Mononuclear cell (primary cell): ENCODE data around the gene SPAG6. TPM values are rescaled to one million over a fixed set of nuclear protein-coding genes. Genes with fewer than 3 reads are reported as not detected.

Experiments
- H3K27me3 ChIP-seq: 2 replicates; pipeline ENCODE4 v1.6.0; 2011; ENCODE audit warnings: low read length, control low read depth; ENCODE audit not compliant: insufficient read depth
- H3K4me1 ChIP-seq: 2 replicates; pipeline ENCODE4 v1.5.1; 2011; ENCODE audit warnings: mild to moderate bottlenecking, low read length, control low read depth; ENCODE audit not compliant: insufficient read depth
- H3K4me3 ChIP-seq: 2 replicates; pipeline ENCODE4 v1.5.1; 2011; ENCODE audit warnings: mild to moderate bottlenecking, low read length, moderate library complexity
- H3K9me3 ChIP-seq: 2 replicates; pipeline ENCODE4 v1.5.1; 2011; ENCODE audit warnings: low read depth, mild to moderate bottlenecking, control low read depth, low read length
- total RNA-seq: library from RNA; depleted of rRNA; stranded (reverse); fragments of >200 nt; gene quantifications from one replicate; pipeline ENCODE4 v1.2.3, GENCODE V29; 2012

The SPAG6 gene
- total RNA-seq, 1 donor: not detected

DNA sequence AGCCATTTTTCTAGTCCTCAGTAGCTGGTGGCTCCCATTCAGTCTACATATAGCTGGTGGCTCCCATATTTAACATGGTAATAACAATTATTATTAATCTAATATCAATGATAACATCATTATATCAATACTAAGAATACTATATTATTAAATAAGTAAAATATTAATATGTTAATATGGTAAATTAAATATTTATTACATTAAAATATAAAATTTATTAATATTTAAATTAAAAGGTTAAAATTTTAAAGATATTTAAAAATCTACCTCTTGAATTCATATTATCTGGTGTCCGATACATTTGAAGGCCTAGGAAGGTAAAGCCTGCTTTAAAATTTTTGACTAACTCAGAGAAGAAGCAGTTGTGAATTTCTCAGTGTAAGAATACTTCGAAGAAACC lies 69.8 kb downstream of the SPAG6 start:
- Histone ChIP-seq H3K9me3 (no peaks in the 10 kb centered on the region), H3K4me3 (no peak overlapping the region), H3K27me3 (no peaks in the 10 kb centered on the region), H3K4me1 (no peaks in the 10 kb centered on the region)

DNA sequence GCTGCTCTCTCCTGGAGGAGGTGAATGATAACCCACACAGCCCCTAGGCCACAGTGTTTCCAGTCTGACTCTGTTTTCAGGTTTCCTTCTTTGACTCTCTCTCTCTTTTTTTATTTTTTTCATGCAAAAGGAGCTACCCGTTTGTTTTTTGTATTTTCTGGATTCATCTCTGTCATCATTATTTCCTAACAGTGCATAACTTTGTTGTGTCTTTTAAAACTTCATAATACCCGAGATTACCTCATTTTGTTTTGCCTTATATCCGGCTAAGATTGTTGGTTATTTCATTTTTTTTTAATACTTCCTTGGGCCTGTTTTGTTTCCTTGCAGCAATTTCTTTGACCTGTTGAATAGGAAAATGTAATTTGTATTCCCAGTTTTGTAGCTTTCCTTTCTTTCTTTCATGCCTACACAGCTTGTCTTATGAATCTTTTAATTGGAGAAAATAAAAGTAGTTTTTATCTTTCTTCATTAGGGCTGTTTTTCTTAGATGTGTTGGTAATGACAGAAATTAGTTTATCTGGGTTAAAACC lies 72.5 kb downstream of the SPAG6 start:
- H3K4me3 ChIP-seq: no peak overlapping the region
- no peaks in the 10 kb centered on the region for H3K4me1 ChIP-seq
- H3K27me3 ChIP-seq: no peaks in the 10 kb centered on the region
- H3K9me3 ChIP-seq: no peaks in the 10 kb centered on the region

DNA sequence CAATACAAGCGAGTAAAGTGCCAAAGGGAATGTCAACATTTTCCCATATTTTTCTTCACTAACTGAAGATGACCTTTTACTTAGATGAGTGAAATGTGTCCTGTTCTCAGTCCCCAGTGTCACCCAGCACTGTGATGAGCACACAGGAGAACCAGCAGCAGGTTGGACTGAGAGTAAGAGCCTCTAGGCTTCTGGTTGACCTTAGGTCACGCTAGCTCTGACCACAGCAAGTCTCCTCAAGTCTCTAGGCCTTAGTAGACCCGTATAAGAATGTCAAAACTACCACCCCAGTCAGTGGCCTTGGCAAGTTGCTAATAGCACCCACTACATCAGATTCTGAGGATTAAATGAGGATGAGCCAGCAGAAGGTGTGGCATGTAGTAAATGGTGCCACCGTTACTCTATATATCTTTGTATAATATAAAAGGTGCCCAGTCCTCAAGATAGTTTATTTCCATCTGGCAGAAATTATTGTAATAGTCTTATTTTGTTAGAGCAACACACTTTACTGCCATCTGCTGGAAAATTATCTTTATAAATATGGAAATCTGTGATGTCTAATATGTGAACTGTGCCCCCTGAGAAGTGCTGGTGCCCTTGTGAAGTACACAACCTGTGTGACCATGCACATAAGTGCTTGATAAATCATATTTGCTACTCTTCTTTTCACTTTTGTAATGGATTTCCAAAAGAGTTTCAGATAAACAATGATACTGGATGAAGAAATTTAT lies 75.7 kb downstream of the SPAG6 start:
- H3K4me3 ChIP-seq: no peak overlapping the region
- H3K27me3 ChIP-seq: no peaks in the 10 kb centered on the region
- H3K9me3 ChIP-seq: no peaks in the 10 kb centered on the region
- H3K4me1 ChIP-seq: no peaks in the 10 kb centered on the region

DNA sequence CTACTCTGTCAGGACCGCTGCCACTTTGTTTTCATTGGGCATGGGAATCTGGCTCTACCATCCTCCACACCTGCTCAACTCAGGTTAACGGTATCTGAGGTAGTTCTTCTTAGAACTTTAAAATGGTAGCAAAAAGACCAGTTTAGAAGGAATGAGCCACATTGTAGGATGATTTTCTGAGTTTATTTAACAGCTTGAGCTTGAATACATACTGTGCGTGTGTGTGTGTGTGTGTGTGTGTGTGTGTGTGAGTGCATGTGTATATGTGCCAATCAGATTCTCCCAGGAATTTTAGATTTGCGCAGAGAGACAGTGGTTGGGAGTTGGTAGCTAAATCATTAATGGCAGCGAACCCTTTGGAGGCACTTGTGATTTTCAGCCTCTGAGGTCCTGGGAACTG lies 81.4 kb downstream of the SPAG6 start:
- H3K4me3 ChIP-seq: no peak overlapping the region
- H3K27me3 ChIP-seq: peaks cover 6% of the 10 kb centered on the region
- no peaks in the 10 kb centered on the region for H3K9me3 ChIP-seq
- no peaks in the 10 kb centered on the region for H3K4me1 ChIP-seq

DNA sequence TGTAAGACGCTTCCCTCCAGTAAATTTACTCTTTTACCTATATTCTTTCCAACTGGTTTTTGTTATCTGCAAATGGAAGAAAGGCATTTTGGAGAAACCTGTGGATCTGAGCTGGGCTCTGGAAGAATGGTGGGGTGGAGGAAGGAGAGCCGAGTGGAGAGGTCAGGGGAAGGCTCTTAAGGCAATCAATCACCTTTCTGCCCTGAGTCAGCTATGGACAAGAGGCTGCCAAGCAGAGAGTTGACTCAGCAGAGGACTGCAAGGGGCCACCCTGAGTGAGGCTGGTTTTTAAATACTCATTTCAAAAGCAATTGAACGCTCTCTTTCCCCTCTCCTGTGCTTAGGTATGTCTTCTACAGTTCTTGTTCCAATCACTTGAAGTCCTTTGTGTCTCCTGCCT lies 81.8 kb downstream of the SPAG6 start:
- Histone ChIP-seq H3K4me1 (no peaks in the 10 kb centered on the region), H3K27me3 (peaks cover 6% of the 10 kb centered on the region), H3K9me3 (no peaks in the 10 kb centered on the region), H3K4me3 (no peak overlapping the region)

DNA sequence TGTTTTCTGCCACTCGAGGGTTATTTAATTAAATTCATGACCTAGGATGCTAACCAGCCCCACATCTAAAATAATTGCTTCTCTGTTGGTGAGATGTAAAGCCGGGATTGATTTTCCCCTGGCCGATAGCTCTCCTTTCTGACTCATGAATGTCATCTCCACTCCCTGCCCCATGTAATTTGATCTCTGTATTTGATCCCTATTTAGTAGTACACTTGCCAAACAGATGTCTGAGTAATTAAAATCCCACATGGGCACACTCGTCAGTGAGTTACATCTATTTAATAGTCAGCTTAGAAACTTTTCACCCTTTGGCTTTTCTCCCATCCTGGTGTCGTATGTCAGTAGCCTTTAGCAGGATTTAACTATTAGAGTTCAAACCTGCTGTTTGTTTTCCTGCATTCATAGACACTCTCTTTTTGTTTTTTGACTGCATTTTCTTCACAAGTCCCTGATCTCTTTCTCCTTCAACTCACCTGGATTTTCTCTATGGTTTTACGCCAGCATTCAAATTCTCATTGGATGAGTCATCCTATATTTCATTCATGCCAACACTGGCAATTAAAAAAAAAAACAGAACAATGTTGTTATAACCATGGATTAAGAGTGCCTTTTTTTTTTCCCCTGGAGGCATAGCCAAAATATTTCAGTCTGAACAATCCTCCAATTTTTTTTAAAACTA lies 82.7 kb downstream of the SPAG6 start:
- Histone ChIP-seq H3K9me3 (no peaks in the 10 kb centered on the region), H3K4me1 (no peaks in the 10 kb centered on the region), H3K27me3 (peaks cover 6% of the 10 kb centered on the region), H3K4me3 (no peak overlapping the region)

DNA sequence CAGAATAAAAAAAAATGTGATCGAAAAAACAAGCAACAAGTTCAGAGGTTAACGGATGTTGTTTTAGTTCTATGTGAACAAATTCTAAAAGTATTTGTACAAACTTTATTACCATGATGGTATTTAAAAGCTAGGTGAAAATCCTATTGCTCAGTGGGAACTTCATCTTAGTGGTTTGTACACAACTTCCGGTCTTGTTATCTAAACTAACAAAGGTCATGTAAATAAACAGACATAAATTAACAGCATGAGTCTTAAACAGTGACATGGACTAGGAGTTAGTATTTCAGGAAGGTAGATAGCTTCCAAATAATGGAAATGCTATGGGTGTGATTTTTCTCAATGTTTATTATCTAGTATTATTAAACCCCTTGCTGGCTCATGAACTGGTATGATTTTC lies 83.8 kb downstream of the SPAG6 start:
- H3K27me3 ChIP-seq: peaks cover 6% of the 10 kb centered on the region
- H3K9me3 ChIP-seq: no peaks in the 10 kb centered on the region
- H3K4me3 ChIP-seq: no peak overlapping the region
- peaks cover under 1% of the 10 kb centered on the region for H3K4me1 ChIP-seq

DNA sequence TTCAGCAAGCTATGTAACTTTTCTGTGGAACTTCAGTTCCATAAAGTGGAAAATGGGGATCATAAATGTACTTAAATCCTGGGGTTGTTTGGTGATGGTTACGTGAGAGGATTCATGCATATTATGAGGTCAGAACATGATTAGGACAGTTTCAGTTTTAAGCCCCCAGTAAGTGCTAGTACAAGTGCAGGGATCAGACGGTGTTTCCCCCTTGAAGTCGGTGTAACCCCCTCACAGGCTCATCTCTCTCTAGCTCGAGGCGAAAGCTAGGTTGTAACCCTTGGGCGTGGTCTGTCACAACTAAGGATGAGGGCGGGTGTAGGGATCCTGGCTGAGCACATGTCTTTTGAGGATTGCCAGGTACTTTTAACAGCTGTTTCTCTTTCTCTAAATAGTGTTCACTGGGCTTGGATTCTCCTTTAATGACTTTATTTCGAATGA lies 84.7 kb downstream of the SPAG6 start:
- H3K27me3 ChIP-seq: peaks cover 6% of the 10 kb centered on the region
- H3K9me3 ChIP-seq: no peaks in the 10 kb centered on the region
- no peak overlapping the region for H3K4me3 ChIP-seq
- H3K4me1 ChIP-seq: peaks cover 7% of the 10 kb centered on the region

DNA sequence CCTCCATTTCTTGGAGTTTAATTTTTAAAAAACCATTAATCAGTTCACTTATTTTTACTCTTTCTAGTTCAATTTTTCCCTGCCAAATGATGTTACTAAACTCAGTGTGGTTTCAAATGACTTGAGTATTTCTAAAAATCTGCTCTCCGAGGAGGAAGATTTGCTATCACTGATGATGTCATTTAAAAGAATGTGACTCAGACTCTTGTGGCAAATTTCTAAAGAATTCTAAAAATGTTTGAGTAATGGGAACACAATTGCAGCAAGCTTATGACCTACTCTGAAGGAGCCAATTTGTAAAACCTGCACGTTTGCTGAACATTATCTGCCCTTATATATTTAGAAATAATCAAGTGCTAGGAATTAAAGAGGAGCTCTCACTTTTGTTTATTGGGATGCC lies 88.6 kb downstream of the SPAG6 start:
- Histone ChIP-seq H3K9me3 (no peaks in the 10 kb centered on the region), H3K4me3 (no peak overlapping the region), H3K4me1 (peaks cover 28% of the 10 kb centered on the region), H3K27me3 (peaks cover 6% of the 10 kb centered on the region)

DNA sequence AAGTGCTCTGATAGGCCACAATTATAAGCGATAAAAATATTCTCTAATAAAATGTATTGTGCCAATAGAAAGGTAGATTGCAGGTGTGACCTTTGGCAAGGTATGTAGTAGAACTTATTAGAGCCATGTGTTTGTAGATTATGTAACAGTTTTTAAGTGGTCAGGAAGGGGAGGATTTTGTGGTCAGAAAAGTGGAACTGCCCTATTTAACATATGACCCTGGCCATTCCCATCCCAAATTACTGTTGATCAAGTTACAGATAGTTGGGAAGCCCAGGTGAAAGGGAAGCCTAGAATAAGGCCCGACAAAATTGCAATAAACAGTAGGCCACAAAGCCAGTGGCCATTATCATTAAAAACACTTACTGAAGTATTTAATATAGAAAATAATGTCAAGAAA lies 89.2 kb downstream of the SPAG6 start:
- Histone ChIP-seq H3K4me3 (no peak overlapping the region), H3K4me1 (peaks cover 31% of the 10 kb centered on the region), H3K27me3 (peaks cover 6% of the 10 kb centered on the region), H3K9me3 (no peaks in the 10 kb centered on the region)

DNA sequence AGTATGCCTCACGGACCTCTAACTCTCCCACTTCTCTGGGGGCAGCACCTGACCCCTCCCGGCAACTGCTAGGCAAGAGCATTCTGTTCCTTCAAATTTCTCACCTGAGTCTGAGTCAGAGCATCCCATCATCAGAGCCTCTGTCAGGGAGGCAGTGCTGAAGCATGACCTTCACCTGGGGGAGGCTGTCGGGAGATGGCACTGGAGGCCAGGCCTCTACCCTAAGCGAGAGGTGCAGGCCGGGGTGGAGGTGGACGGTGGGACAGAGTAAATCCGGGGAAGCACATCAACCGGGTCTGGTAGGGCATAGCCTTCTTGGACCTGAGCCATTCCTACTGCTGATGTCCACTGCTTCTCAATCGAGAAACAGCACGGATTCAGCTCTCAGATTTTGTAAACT lies 90.4 kb downstream of the SPAG6 start:
- H3K4me1 ChIP-seq: peaks cover 31% of the 10 kb centered on the region
- H3K9me3 ChIP-seq: no peaks in the 10 kb centered on the region
- H3K27me3 ChIP-seq: no peaks in the 10 kb centered on the region
- H3K4me3 ChIP-seq: no peak overlapping the region

DNA sequence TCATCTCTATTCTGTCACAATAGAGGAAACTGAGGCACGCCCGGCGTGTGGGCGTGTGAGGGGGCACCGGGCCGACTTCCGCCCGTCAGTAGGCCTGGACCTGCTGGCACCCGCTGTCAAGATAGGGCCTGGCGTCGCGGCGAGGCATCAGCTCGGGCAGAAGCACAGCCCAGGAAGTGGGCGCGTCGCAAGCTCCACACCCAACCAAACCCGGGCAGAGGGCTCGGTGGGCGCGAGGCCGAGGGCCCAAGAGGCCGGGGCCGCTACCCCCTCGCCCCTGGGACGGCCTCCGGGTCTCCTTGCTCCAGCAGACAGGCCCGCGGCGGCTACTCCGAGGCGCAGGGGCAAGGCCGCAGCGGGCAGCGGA lies 91.2 kb downstream of the SPAG6 start:
- Histone ChIP-seq H3K9me3 (no peaks in the 10 kb centered on the region), H3K4me3 (peak overlapping the region; percentile 78), H3K27me3 (no peaks in the 10 kb centered on the region), H3K4me1 (peaks cover 31% of the 10 kb centered on the region)

DNA sequence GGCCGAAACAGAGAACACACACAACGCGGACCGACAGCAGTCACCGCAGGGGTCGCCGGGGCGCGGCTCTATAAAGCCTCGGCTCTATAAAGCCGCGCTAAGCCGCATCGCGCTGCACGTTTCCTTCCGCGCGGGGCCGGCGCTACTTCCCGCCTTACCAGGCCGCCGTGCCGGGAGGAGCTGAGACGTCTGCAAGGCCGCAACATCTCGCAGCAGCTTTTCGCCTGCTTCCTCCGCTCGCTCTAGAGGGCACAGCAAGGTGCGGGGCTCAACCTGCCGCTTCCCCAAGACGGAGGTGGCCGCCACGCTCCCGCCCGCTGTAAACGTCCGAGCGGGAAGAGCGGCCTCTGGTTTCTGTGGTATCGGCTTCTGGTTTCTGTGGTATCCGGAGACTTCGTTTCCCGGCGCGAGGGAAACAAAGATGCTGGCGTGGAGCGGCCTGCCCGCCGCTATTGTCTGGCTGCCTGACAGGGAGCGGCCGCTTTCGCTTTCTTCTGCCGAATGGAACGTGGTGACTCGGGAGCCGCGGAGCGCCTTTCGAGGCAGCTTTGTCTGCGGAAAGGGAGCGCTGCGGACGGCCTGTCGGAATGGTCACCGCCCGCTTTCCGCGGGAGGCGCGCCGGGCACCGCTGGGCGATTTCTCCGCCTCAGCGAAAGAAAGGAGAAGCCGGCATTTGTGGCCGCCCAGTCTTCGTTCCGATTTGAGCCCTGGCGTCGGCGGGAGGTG lies 91.8 kb downstream of the SPAG6 start:
- peaks cover 3% of the 10 kb centered on the region for H3K27me3 ChIP-seq
- H3K9me3 ChIP-seq: no peaks in the 10 kb centered on the region
- peaks cover 31% of the 10 kb centered on the region for H3K4me1 ChIP-seq
- H3K4me3 ChIP-seq: peak overlapping the region; percentile 78

DNA sequence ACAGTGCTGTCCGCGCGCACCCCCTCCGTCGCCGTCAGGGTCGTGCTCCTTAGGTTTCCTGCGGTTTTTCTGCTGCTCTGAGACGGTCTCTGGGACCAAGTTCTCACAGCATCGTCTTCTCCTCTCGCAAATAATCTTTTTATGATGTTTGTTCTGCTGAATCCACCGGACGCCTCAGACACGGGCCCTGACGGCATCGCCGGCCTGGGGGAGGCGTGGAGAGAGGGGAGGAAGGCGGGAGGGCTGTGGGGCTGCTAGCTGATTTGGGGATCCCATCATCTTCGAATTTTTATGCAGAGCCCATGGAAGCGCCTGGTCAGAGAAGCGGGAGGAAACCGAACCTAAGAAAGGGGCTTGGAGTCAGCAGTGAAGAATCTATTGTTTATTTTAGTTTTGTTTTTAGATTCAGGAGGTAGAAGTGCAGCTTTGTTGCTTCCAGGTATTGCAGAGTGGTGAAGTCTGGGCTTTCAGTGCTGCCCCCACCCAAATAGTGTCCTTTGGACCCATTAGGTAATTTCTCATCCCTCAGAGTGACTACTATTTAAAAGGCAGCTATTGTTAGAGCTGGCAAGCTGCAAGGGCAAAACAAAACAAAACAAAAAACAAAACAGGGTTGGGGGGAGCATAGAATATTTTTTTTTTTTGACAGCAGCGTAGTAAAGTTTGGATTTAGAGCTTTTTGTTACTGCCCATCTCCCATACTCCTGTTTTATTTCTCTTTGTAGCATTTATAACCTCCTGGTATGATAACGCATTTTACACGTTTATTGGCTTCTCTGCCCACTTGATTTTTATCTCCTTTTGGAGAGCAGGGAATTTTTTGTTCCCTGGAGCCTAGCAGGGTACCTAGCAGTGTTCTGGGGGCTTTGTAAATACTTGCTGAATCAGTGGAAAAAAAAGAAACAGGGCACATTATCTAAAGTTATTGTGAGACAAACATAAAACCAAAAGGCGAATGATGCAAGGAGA lies 92.6 kb downstream of the SPAG6 start:
- H3K4me3 ChIP-seq: peak overlapping the region; percentile 78
- H3K27me3 ChIP-seq: peaks cover 3% of the 10 kb centered on the region
- H3K9me3 ChIP-seq: no peaks in the 10 kb centered on the region
- H3K4me1 ChIP-seq: peaks cover 31% of the 10 kb centered on the region
